H1 (cell line): ENCODE measurements around the gene NFIC. TPM values are rescaled to one million over a fixed set of nuclear protein-coding genes. Genes with fewer than 3 reads are reported as not detected.

Experiments used
- ASH2L ChIP-seq: fragments of 200-600, 300-600 bp; sonication (generic); IDR thresholded peaks from one replicate; pipeline ENCODE4 v1.7.1; 2017; ENCODE audit warnings: low read length
- CHD7 ChIP-seq: fragments of 300-600 bp; sonication (generic); IDR thresholded peaks from 2 replicates; pipeline ENCODE4 v1.7.1; 2012; ENCODE audit warnings: low read length, moderate library complexity, mild to moderate bottlenecking, inconsistent platforms; ENCODE audit not compliant: insufficient replicate concordance
- polyA plus RNA-seq, 7 experiments: library from polyadenylated mRNA; depleted of rRNA in 3 of 7; stranded (reverse) in 5 of 7; unstranded in 2 of 7; fragments of >200 nt in 5 of 7; fragments of 200-250 nt in 2 of 7; gene quantifications; 1 replicate in 5 of 7; 2 replicates in 1 of 7; 4 replicates in 1 of 7; pipeline versions ENCODE4 v1.2.1 to v1.2.3, GENCODE V29; 2011 to 2013; ENCODE audit warnings: missing spikeins in 2 of 7, mixed read lengths in 2 of 7
- total RNA-seq: library from RNA; stranded (reverse); fragmentation: NEBNext Ultra II Directional; extraction: Animal tissue kit (Norgen Biotek cat#: 25700); gene quantifications from 2 replicates; pipeline ENCODE4 v1.2.1, GENCODE V29; 2021

Gene NFIC
- total and polyA plus RNA-seq, 2 of the 8 experiments (the other 6 are each of a cell fraction or from before 2014, with no cell fraction given): 0.56 to 3.2 TPM

GRCh38 chr19:3398900-3399278 is 32.5 kb downstream of the NFIC start (continued):
- no peak for TF ChIP-seq CHD7
- TF ChIP-seq ASH2L: no peak
- TF ChIP-seq, all 59 proteins: peak for 0
